ENCODE measurements around the gene TNFSF13B. TPM values are rescaled to one million over a fixed set of nuclear protein-coding genes. Genes with fewer than 3 reads are reported as not detected.

Gene TNFSF13B
- total RNA-seq, 1 donor from 2014 or later = 15.0 TPM

DNA sequence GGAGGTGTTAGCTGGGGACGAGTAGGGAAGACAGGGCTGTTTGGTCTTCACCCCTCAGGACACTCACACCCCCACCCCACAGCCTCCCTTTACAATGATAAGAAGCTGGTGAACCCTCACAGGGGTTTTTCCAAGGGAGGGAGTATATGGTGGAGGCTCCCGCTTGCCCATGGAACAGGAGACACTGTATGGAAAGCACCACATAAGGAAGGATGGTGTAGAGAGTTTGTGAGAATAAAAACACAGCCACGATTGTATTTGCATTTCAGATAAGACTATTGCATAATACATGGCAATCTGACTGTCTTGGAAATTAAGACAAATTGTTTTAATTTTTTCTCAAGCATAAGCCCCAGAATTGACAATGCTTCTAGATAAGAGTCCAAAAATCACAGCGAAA is 46.9 kb downstream of the TNFSF13B start:
- Histone ChIP-seq H3K27me3 (no peaks in the 10 kb centered on the region), H3K9me3 (no peaks in the 10 kb centered on the region), H3K27ac (no peak overlapping the region), H3K4me3 (no peak overlapping the region), H3K36me3 (no peaks in the 10 kb centered on the region), H3K4me1 (no peaks in the 10 kb centered on the region)
- no peak for DNase-seq (ENCODE audit: low spot score in 2 of 2)
- no peak for TF ChIP-seq CTCF (IDR thresholded peaks at IDR 0.05)
- intact Hi-C loops (cut with DNase I) = no loop called here

GRCh38 chr13:108322206-108322824 is 52.8 kb downstream of the TNFSF13B start:
- Histone ChIP-seq H3K9me3 (no peaks in the 10 kb centered on the region), H3K27me3 (no peaks in the 10 kb centered on the region), H3K4me3 (no peak overlapping the region), H3K4me1 (no peaks in the 10 kb centered on the region), H3K27ac (no peak overlapping the region), H3K36me3 (no peaks in the 10 kb centered on the region)
- intact Hi-C loops (cut with DNase I) = loop anchor here (2.0 kb wide), 1 partner anchor 572 kb away; no protein-coding TSS in a partner anchor
- TF ChIP-seq CTCF (IDR thresholded peaks at IDR 0.05) = peak; percentile 57 to 60 (median 58)
- DNase-seq (ENCODE audit: low spot score in 2 of 2) = no peak

DNA sequence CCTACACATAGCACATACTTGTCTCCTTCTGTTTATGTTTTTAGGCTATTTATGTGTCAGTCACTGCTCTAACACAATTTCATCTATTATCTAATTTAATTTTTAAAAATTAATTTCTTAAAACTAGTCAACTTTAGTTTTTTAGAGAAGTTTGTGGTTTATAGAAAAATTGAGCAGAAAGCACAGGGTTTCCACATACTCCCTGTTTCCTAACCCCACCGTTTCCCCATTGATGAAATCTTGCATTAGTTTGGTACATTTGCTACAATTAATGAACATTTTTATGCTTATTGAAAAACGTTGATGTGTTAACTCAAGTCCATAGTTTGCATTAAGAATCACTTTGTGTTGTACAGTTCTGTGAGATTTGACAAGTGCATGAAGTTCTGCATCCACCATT is 53.5 kb downstream of the TNFSF13B start:
- no peak for DNase-seq (ENCODE audit: low spot score in 2 of 2)
- intact Hi-C loops (cut with DNase I) = loop anchor here (2.0 kb wide), 1 partner anchor 572 kb away; no protein-coding TSS in a partner anchor
- TF ChIP-seq CTCF (IDR thresholded peaks at IDR 0.05) = no peak

GRCh38 chr13:108325863-108326262 is 56.3 kb downstream of the TNFSF13B start:
- no peak for TF ChIP-seq CTCF (IDR thresholded peaks at IDR 0.05)
- no peaks in the 10 kb centered on the region for H3K9me3 ChIP-seq
- H3K4me3 ChIP-seq = no peak overlapping the region
- DNase-seq (ENCODE audit: low spot score in 2 of 2) = no peak
- intact Hi-C loops (cut with DNase I) = no loop called here
- H3K36me3 ChIP-seq = no peaks in the 10 kb centered on the region
- H3K4me1 ChIP-seq = no peaks in the 10 kb centered on the region
- no peak overlapping the region for H3K27ac ChIP-seq
- H3K27me3 ChIP-seq = no peaks in the 10 kb centered on the region

More for the DNA sequence above, 53.5 kb downstream of the TNFSF13B start:
- H3K27ac ChIP-seq = no peak overlapping the region
- H3K4me3 ChIP-seq = no peak overlapping the region
- H3K9me3 ChIP-seq = no peaks in the 10 kb centered on the region
- no peaks in the 10 kb centered on the region for H3K4me1 ChIP-seq
- H3K36me3 ChIP-seq = no peaks in the 10 kb centered on the region
- no peaks in the 10 kb centered on the region for H3K27me3 ChIP-seq

- no peak for DNase-seq (ENCODE audit: low spot score in 2 of 2)
- no peak overlapping the region for H3K27ac ChIP-seq
- intact Hi-C loops (cut with DNase I) = no loop called here
- H3K4me3 ChIP-seq = no peak overlapping the region
- H3K27me3 ChIP-seq = no peaks in the 10 kb centered on the region
- H3K36me3 ChIP-seq = no peaks in the 10 kb centered on the region
- no peaks in the 10 kb centered on the region for H3K4me1 ChIP-seq
- H3K9me3 ChIP-seq = no peaks in the 10 kb centered on the region
- no peak for TF ChIP-seq CTCF (IDR thresholded peaks at IDR 0.05)
Observed at GRCh38 chr13:108326309-108326708, 56.8 kb downstream of the TNFSF13B start.

DNA sequence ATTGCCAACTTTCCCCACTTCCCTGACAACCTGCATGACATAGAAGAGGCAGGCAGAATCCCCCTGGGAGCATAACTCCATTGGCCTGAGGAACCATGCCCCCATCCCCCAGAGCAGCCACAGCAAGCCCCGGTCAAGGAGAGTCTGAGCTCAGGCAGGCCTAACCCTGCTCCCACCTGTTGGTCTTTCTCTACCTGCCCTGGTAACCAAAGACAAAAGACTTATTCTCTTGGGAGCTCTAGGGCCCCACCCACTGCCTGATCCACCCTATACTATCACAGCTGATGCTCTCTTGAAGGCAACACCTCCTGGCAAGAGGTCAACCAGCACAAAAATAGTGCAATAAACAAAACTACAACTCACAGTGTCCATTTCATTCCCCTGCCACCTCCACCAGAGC is 59.3 kb downstream of the TNFSF13B start:
- TF ChIP-seq CTCF (IDR thresholded peaks at IDR 0.05) = no peak
- intact Hi-C loops (cut with DNase I) = no loop called here
- Histone ChIP-seq H3K4me3 (no peak overlapping the region), H3K27ac (no peak overlapping the region), H3K9me3 (no peaks in the 10 kb centered on the region), H3K4me1 (no peaks in the 10 kb centered on the region), H3K27me3 (no peaks in the 10 kb centered on the region), H3K36me3 (no peaks in the 10 kb centered on the region)
- no peak for DNase-seq (ENCODE audit: low spot score in 2 of 2)

Measured in ascending aorta (tissue), 2 donors.